SU-DHL-6 (cell line): Measurements from ENCODE around the gene TANC1.

ENCODE experiments used
- H2AFZ ChIP-seq: fragments of 200-600 bp; sonication (generic); 2 replicates; pipeline ENCODE4 v1.6.1; 2014; ENCODE audit warnings: low read depth, mild to moderate bottlenecking, moderate library complexity, mixed read lengths, antibody characterized with exemption, low read length; ENCODE audit not compliant: severe bottlenecking
- H3F3A ChIP-seq: fragments of 200-600 bp; shearing (Covaris generic); 2 replicates; pipeline ENCODE4 v1.6.0; 2016; ENCODE audit warnings: antibody characterized with exemption, mild to moderate bottlenecking; ENCODE audit not compliant: insufficient read depth
- H3K27ac ChIP-seq: fragments of 200-600 bp; sonication (generic); 2 replicates; pipeline ENCODE4 v1.5.1; 2016; ENCODE audit warnings: low read depth, mild to moderate bottlenecking, low read length, moderate library complexity, mixed read lengths
- H3K27me3 ChIP-seq: fragments of 200-600 bp; sonication (generic), shearing (Covaris generic); 2 replicates; pipeline ENCODE4 v1.6.0; 2014; ENCODE audit warnings: mild to moderate bottlenecking, low read length
- H3K36me3 ChIP-seq: fragments of 200-600 bp; sonication (generic); 2 replicates; pipeline ENCODE4 v1.6.1; 2014; ENCODE audit warnings: mild to moderate bottlenecking, low read length, mixed read lengths
- H3K4me2 ChIP-seq: fragments of 300-600, 200-600 bp; shearing (Covaris generic), sonication (generic); 2 replicates; pipeline ENCODE4 v1.6.0; 2014; ENCODE audit warnings: low read length, low read depth, mild to moderate bottlenecking; ENCODE audit not compliant: poor library complexity, severe bottlenecking
- H3K4me3 ChIP-seq: fragments of 200-600 bp; sonication (generic); 2 replicates; pipeline ENCODE4 v1.5.1; 2014; ENCODE audit warnings: antibody characterized with exemption, low read length, mild to moderate bottlenecking, mixed read lengths; ENCODE audit not compliant: insufficient read depth, poor library complexity, severe bottlenecking
- H3K79me2 ChIP-seq: fragments of 200-600 bp; sonication (generic); 2 replicates; pipeline ENCODE4 v1.6.1; 2014; ENCODE audit warnings: mild to moderate bottlenecking, low read length, moderate library complexity; ENCODE audit not compliant: insufficient read depth
- H3K9ac ChIP-seq: fragments of 200-600 bp; sonication (generic); 2 replicates; pipeline ENCODE4 v1.7.0; 2014; ENCODE audit warnings: mild to moderate bottlenecking, low read length
- H3K9me2 ChIP-seq: fragments of 200-600 bp; sonication (generic); replicated peaks from 2 replicates; pipeline ENCODE4 v1.6.1; 2014; ENCODE audit warnings: low read length; ENCODE audit not compliant: insufficient read depth
- H3K9me3 ChIP-seq: fragments of 200-600 bp; sonication (generic); 2 replicates; pipeline ENCODE4 v1.6.1; 2014; ENCODE audit warnings: low read length, mixed read lengths; ENCODE audit not compliant: insufficient read depth
- H4K20me1 ChIP-seq: fragments of 200-600 bp; sonication (generic); 2 replicates; pipeline ENCODE4 v1.6.1; 2014; ENCODE audit warnings: low read depth, mild to moderate bottlenecking, antibody characterized with exemption, low read length, moderate library complexity, mixed read lengths
- CTCF ChIP-seq: fragments of 200-600 bp; sonication (generic); IDR thresholded peaks from one replicate; pipeline ENCODE4 v1.5.1; 2017; ENCODE audit warnings: antibody characterized with exemption, mild to moderate bottlenecking, low read length, moderate library complexity; ENCODE audit not compliant: insufficient read depth, poor library complexity, severe bottlenecking
- EZH2phosphoT487 ChIP-seq: fragments of 200-600 bp; sonication (generic), shearing (Covaris generic); conservative IDR thresholded peaks from 2 replicates; pipeline ENCODE4 v1.6.1; 2018; ENCODE audit warnings: mild to moderate bottlenecking, antibody characterized with exemption, low read length, moderate library complexity, mixed read lengths

TANC1 gene

GRCh38 chr2:159150280-159150746 lies 181.9 kb downstream of the TANC1 start:
- no peak for TF ChIP-seq CTCF
- TF ChIP-seq EZH2phosphoT487: no peak
- no peaks in the 10 kb centered on the region for H3K9me3 ChIP-seq
- H3K27ac ChIP-seq: no peak overlapping the region
- no peaks in the 10 kb centered on the region for H4K20me1 ChIP-seq
- no peaks in the 10 kb centered on the region for H3K9me2 ChIP-seq
- no peak overlapping the region for H2AFZ ChIP-seq
- H3K27me3 ChIP-seq: no peaks in the 10 kb centered on the region
- no peak overlapping the region for H3K9ac ChIP-seq
- no peak overlapping the region for H3K4me3 ChIP-seq
- no peaks in the 10 kb centered on the region for H3F3A ChIP-seq
- H3K36me3 ChIP-seq: no peaks in the 10 kb centered on the region
- no peak overlapping the region for H3K4me2 ChIP-seq
- no peaks in the 10 kb centered on the region for H3K79me2 ChIP-seq

GRCh38 chr2:159151198-159152127 lies 183.0 kb downstream of the TANC1 start:
- Histone ChIP-seq H3K4me2 (no peak overlapping the region), H3F3A (no peaks in the 10 kb centered on the region), H2AFZ (no peak overlapping the region), H3K79me2 (no peaks in the 10 kb centered on the region), H3K9me2 (no peaks in the 10 kb centered on the region), H3K4me3 (no peak overlapping the region), H3K36me3 (no peaks in the 10 kb centered on the region), H3K27me3 (no peaks in the 10 kb centered on the region), H3K9me3 (no peaks in the 10 kb centered on the region), H3K9ac (no peak overlapping the region), H4K20me1 (no peaks in the 10 kb centered on the region), H3K27ac (no peak overlapping the region)
- TF ChIP-seq EZH2phosphoT487 (no peak), CTCF (no peak)

DNA sequence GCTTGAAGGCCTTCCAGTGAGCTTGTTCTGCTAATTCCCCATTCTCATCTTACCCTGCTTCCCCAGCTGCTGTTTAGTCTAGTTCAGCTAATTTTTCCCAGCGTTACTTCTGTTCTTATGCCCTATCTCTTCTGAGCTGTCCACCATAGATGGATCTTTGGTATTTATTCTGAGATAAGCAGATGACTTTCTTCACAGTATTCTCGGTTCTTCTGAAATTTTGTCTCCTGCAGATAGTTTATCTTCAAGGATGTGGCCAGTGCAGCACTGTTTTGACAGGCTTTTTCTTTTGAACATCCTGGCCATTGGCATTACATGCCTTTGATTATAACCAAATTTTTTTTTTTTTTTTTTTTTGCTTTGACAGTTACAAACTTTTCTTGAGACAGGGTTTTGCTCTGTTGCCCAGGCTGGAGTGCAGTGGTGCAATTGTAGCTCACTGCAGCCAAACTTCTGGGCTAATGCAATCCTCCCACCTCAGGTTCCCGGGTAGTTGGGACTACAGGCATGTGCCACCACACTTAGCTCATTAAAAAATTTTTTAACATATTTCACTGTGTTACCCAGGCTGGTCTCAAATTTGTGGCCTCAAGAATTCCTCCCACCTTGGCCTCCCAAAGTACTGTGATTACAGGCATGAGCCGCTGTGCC lies 183.8 kb downstream of the TANC1 start:
- Histone ChIP-seq H3K36me3 (no peaks in the 10 kb centered on the region), H2AFZ (no peak overlapping the region), H3K79me2 (no peaks in the 10 kb centered on the region), H3K4me2 (no peak overlapping the region), H3K9ac (no peak overlapping the region), H3K4me3 (no peak overlapping the region), H4K20me1 (no peaks in the 10 kb centered on the region), H3F3A (no peaks in the 10 kb centered on the region), H3K9me3 (no peaks in the 10 kb centered on the region), H3K27me3 (no peaks in the 10 kb centered on the region), H3K9me2 (no peaks in the 10 kb centered on the region), H3K27ac (no peak overlapping the region)
- TF ChIP-seq CTCF: no peak
- no peak for TF ChIP-seq EZH2phosphoT487
